Neural crest cell (in vitro differentiated cells): ENCODE measurements around the gene LILRB4. TPM values are rescaled to one million over a fixed set of nuclear protein-coding genes. Genes with fewer than 3 reads are reported as not detected.
"Not testable (repeated sequence)": the region's sequence is repeated elsewhere in the genome, so short reads cannot be mapped to it uniquely, and the experiment has no call there.

ENCODE experiments used
- DNase-seq: peaks from one replicate; pipeline ENCODE4 v3.0.0; 2021; ENCODE audit warnings: low read depth, mixed read lengths, low spot score
- H3K27ac Mint-ChIP-seq: one replicate; pipeline ENCODE4 v1.8.0; 2021; ENCODE audit warnings: mild to moderate bottlenecking, mixed read lengths; ENCODE audit not compliant: unreplicated experiment
- H3K27me3 Mint-ChIP-seq: 2 replicates; pipeline ENCODE4 v1.8.0; 2021; ENCODE audit warnings: low read depth, mild to moderate bottlenecking, mixed read lengths
- H3K36me3 Mint-ChIP-seq: 2 replicates; pipeline ENCODE4 v1.8.0; 2021; ENCODE audit warnings: low read depth, mild to moderate bottlenecking, mixed read lengths
- H3K4me1 Mint-ChIP-seq: 2 replicates; pipeline ENCODE4 v1.8.0; 2021; ENCODE audit warnings: mixed read lengths
- H3K4me3 Mint-ChIP-seq: one replicate; pipeline ENCODE4 v1.8.0; 2021; ENCODE audit warnings: mild to moderate bottlenecking, mixed read lengths
- H3K9me3 Mint-ChIP-seq: 2 replicates; pipeline ENCODE4 v1.8.0; 2021; ENCODE audit warnings: mixed read lengths
- total RNA-seq: library from RNA; stranded (reverse); gene quantifications from 2 replicates; pipeline ENCODE4 v1.2.1, GENCODE V29; 2021
- TF ChIP-seq, protein P1 (sequence below): fragments of 200-600 bp; sonication (generic); conservative IDR thresholded peaks from 2 replicates; pipeline ENCODE4 v1.5.0; 2021; ENCODE audit warnings: antibody characterized with exemption, mild to moderate bottlenecking

Gene LILRB4
- total RNA-seq, 1 donor from 2014 or later, result not detected

DNA sequence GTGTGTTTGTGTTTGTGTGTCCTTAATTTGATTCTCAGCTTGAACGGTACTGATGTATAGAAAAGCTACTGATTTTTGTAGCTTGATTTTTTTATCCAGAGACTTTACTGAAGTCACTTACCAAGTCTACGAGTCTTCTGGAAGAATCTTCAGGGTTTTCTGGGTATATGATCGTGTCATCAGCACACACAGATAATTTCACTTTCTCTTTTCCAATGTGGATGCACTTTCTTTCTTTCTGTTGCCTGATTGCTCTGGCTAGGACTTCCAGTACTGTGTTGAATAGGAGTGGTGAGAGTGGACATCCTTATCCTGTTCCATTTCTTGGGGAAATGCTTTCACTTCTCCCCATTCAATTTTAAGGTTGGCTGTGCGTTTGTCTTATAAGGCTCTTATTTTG is 40.4 kb upstream of the LILRB4 start:
- Mint-ChIP-seq H3K36me3 (peaks cover 4% of the 10 kb centered on the region), H3K27me3 (no peaks in the 10 kb centered on the region), H3K27ac (no peak overlapping the region), H3K4me1 (no peaks in the 10 kb centered on the region), H3K4me3 (no peak overlapping the region), H3K9me3 (peaks cover 7% of the 10 kb centered on the region)
- TF ChIP-seq, protein P1, sequence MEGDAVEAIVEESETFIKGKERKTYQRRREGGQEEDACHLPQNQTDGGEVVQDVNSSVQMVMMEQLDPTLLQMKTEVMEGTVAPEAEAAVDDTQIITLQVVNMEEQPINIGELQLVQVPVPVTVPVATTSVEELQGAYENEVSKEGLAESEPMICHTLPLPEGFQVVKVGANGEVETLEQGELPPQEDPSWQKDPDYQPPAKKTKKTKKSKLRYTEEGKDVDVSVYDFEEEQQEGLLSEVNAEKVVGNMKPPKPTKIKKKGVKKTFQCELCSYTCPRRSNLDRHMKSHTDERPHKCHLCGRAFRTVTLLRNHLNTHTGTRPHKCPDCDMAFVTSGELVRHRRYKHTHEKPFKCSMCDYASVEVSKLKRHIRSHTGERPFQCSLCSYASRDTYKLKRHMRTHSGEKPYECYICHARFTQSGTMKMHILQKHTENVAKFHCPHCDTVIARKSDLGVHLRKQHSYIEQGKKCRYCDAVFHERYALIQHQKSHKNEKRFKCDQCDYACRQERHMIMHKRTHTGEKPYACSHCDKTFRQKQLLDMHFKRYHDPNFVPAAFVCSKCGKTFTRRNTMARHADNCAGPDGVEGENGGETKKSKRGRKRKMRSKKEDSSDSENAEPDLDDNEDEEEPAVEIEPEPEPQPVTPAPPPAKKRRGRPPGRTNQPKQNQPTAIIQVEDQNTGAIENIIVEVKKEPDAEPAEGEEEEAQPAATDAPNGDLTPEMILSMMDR, result no peak
- DNase-seq, result no peak

DNA sequence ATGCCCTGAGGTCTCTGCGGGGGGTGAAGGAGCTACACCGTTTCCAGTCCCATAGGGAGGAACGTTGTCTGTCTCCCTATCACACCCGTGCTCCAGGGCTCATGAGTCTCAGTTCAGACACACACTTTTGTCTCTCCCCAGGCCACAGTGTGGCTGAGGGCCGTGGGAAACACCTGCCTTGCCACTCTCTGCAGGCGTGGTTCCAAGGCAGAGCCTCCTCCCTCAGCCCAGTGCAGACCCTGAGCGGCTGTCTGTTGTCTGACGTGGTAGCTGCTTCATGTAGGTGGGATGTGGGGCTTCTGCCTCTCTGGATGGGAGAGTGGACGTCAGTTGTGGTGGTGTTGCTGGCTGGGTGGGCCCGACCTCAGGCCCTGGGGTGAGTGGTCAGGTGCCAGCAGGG is 38.6 kb upstream of the LILRB4 start:
- H3K27ac Mint-ChIP-seq, H3K36me3 Mint-ChIP-seq, H3K27me3 Mint-ChIP-seq, DNase-seq, H3K4me1 Mint-ChIP-seq, H3K4me3 Mint-ChIP-seq: not testable (repeated sequence)
- peaks cover 10% of the 10 kb centered on the region for H3K9me3 Mint-ChIP-seq

DNA sequence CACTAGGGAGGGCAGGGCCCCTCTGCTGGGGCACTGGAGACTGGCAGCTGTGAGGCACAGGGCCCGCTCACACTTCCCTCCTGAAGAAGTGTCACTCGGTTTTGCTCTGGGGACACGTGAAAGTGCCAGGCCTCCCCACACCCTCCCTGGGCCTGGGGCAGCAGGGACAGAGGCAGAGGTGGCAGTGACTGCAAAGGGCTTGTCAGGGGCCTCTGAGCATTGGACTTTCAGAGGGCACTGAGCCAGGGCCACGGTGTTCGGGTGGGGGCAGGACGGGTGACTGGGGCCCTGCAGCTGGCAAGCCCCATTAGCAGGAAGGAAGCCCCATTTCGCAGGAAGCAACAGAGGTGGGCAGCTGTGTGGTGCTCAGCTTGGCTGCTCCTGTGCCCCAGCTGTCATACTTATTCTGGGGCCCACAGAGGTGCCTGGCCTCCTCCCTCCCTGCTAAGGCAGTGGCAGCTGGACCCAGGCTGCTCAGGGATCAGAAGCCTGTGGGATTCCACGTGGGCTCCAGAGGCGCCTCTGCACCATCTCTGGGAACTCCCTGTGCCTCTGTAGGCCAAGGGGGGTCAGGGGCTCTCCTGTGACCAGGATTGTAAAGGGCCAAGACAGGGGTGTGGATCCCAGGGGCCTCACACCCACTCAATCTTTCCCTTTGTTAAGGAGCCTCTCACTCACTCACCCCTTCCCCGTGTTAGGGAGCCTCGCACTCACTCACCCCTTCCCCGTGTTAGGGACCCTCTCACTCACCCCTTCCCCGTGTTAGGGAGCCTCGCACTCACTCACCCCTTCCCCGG is 37.7 kb upstream of the LILRB4 start:
- not testable (repeated sequence) for H3K4me3 Mint-ChIP-seq, H3K4me1 Mint-ChIP-seq, DNase-seq, H3K27me3 Mint-ChIP-seq, H3K36me3 Mint-ChIP-seq, H3K27ac Mint-ChIP-seq
- H3K9me3 Mint-ChIP-seq, result peaks cover 10% of the 10 kb centered on the region

DNA sequence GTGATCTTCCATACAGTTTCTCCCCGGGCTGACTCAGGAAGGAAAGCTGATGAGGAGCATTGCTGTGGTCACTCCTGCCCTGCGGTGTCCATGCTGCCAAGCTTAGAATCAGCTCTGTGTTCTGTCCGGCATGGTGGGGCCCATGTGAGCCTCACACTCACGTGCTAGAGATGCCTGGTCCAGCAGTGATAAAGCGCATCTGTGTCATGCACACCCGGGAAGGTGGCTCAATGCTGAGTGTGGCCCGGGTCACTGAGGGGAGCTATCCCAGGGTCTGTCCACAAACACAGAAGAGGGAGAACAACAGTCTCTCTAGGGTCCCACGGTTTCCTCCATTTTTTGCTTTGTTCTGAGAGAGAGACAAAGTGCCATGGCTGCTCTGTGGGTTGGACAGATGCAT is 36.0 kb upstream of the LILRB4 start:
- Mint-ChIP-seq H3K27me3 (no peaks in the 10 kb centered on the region), H3K4me3 (no peak overlapping the region), H3K9me3 (peaks cover 10% of the 10 kb centered on the region), H3K27ac (no peak overlapping the region), H3K36me3 (peaks cover 4% of the 10 kb centered on the region), H3K4me1 (no peaks in the 10 kb centered on the region)
- no peak for DNase-seq
- TF ChIP-seq, protein P1, result no peak

DNA sequence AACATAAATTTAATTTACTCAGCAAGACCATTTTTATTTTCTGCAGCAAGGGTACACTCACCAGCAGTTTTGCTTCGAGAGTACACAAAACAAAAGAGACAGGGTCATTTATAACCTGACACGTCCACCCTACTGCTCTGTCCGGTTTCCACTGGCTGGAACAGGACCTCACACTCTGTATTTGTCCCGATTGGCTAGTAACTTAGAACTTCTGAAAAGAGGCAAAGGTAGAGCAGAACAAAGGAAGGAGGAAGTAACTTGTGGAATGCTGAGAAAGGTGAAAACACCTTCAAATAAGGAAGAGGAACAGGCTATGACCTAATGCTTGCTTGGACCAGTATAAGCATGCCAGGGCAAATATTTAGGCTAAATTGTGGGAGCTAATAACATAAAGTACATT is 34.9 kb upstream of the LILRB4 start:
- peaks cover 10% of the 10 kb centered on the region for H3K9me3 Mint-ChIP-seq
- H3K4me3 Mint-ChIP-seq, H3K36me3 Mint-ChIP-seq, H3K27ac Mint-ChIP-seq, DNase-seq, H3K27me3 Mint-ChIP-seq, H3K4me1 Mint-ChIP-seq: not testable (repeated sequence)

DNA sequence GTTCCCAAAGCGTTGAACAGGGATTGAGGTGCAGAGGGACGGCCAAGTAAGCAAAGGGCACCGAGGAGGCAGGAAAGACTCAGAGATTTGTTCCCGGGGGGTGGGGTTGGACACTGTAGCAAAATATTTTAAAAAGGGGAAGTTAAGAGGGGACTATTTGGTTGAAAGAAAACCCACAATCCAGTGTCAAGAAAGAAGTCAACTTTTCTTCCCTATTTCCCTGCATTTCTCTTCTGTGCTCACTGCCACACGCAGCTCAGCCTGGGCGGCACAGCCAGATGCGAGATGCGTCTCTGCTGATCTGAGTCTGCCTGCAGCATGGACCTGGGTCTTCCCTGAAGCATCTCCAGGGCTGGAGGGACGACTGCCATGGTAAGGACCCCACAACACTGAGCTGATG is 32.5 kb upstream of the LILRB4 start, which contains the start of gene LILRB1:
LILRB1 (plus strand) TSS at position 223 of the 400 bp plus-strand sequence. CDS start 590 bp downstream, outside the sequence.
- not testable (repeated sequence) for DNase-seq, H3K9me3 Mint-ChIP-seq, H3K4me3 Mint-ChIP-seq, H3K4me1 Mint-ChIP-seq, H3K36me3 Mint-ChIP-seq, H3K27ac Mint-ChIP-seq, H3K27me3 Mint-ChIP-seq

DNA sequence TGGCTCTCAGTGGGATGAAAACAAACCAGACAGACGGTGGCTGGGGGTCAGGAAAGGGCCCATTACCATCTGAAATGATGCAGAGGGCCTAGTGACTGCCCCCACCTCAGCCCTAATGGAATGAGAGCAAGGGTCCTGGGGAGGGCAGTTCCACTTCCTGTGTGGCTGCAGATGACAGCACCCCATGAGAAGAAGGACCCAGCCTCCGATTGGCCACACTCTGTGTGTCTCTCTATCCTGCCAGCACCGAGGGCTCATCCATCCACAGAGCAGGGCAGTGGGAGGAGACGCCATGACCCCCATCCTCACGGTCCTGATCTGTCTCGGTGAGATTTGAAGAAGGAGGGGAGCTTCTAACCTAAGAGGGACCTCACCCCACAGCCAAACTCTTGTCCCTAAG is 32.0 kb upstream of the LILRB4 start:
- Mint-ChIP-seq H3K36me3 (peaks cover 3% of the 10 kb centered on the region), H3K27me3 (no peaks in the 10 kb centered on the region), H3K9me3 (peaks cover 5% of the 10 kb centered on the region), H3K4me3 (no peak overlapping the region), H3K4me1 (no peaks in the 10 kb centered on the region), H3K27ac (no peak overlapping the region)
- no peak for DNase-seq
- TF ChIP-seq, protein P1, result no peak

DNA sequence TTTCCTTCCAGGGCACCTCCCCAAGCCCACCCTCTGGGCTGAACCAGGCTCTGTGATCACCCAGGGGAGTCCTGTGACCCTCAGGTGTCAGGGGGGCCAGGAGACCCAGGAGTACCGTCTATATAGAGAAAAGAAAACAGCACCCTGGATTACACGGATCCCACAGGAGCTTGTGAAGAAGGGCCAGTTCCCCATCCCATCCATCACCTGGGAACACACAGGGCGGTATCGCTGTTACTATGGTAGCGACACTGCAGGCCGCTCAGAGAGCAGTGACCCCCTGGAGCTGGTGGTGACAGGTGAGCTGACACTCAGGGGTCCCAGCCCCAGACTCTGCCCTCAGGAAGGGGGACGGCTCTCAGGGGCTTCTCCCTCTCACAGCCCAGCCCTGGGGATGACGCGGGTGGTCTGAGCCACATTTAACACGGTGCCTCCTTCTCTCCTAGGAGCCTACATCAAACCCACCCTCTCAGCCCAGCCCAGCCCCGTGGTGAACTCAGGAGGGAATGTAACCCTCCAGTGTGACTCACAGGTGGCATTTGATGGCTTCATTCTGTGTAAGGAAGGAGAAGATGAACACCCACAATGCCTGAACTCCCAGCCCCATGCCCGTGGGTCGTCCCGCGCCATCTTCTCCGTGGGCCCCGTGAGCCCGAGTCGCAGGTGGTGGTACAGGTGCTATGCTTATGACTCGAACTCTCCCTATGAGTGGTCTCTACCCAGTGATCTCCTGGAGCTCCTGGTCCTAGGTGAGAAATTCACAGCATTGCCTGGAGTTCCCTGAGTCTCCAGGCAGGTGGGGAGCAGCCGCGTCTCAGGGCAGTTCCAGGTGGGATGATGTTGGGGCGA is 31.1 kb upstream of the LILRB4 start:
- not testable (repeated sequence) for H3K27me3 Mint-ChIP-seq, H3K4me3 Mint-ChIP-seq, H3K4me1 Mint-ChIP-seq, DNase-seq, H3K27ac Mint-ChIP-seq, H3K36me3 Mint-ChIP-seq, H3K9me3 Mint-ChIP-seq

DNA sequence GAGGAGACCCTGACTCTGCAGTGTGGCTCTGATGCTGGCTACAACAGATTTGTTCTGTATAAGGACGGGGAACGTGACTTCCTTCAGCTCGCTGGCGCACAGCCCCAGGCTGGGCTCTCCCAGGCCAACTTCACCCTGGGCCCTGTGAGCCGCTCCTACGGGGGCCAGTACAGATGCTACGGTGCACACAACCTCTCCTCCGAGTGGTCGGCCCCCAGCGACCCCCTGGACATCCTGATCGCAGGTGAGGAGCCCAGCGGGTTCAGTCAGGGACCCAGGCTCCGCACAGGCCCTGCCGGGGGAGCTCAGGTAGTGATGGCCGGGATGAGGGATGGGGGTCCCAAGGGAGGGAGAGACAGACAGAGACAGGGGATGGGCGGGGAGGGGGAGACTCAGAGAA is 30.3 kb upstream of the LILRB4 start:
- not testable (repeated sequence) for H3K4me3 Mint-ChIP-seq, H3K9me3 Mint-ChIP-seq, H3K4me1 Mint-ChIP-seq, DNase-seq, H3K27me3 Mint-ChIP-seq, H3K36me3 Mint-ChIP-seq, H3K27ac Mint-ChIP-seq
